ENCODE data around the gene HMGN4. TPM values are rescaled to one million over a fixed set of nuclear protein-coding genes. Genes with fewer than 3 reads are reported as not detected.

Gene HMGN4
- polyA plus RNA-seq, 3 donors: 28.1 to 116 (median 91.3) TPM

DNA sequence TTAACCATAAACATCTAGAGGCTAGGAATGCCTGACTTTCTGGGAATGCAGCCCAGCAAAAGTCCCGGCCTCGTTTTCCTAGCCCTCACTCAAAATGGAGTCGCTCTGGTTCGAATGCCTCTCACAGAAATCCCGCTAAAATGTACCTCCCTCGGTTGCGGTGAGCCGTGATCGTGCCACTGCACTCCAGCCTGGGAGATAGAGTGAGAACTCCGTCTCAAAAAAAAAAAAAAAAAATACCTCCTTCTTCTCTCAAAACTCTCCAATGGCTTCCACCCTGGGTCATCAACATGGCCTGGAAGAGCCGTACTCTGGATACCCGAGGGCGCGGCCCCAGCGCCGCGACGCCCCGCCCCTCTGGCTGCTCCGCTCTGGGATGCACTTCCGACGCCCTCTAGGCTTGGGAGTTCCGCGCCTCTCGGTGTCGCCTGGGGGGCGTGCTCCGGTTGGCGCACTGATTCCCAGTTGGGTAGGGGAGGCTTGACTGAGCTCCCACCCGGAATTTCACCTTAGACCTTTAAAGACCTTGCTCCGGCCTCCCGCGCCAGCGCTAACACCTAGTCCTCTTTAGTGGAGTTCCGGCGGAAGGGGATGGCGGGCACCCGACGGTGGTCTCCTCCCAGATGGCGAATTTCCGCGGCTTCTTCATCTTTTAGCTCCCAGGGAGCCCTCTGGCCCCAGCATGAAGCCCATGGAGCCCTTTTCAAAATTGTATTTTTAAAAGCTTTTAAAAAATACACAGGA, 12.3 kb downstream of the HMGN4 start:
- H3K36me3 ChIP-seq (replicated peaks in 1 of 2; ENCODE audit: control insufficient read depth in 1 of 2, insufficient read depth in 2 of 2, low read length in 2 of 2): no peaks in the 10 kb centered on the region
- H3K4me1 Mint-ChIP-seq: peaks cover 20% of the 10 kb centered on the region
- H3K27ac ChIP-seq (ENCODE audit: low read depth in 1 of 2, low read length in 2 of 2): no peak overlapping the region
- peaks cover 44 to 45% of the 10 kb centered on the region in 2 donors for H3K4me1 ChIP-seq (ENCODE audit: control insufficient read depth in 1 of 2, insufficient read depth in 2 of 2, low read length in 2 of 2)
- no peaks in the 10 kb centered on the region for H3K9me3 ChIP-seq (replicated peaks in 1 of 2; ENCODE audit: control insufficient read depth in 1 of 2, insufficient read depth in 1 of 2, low read length in 2 of 2)
- DNase-seq: peak in 2 of 3 donors; percentile 19 to 46
- no peaks in the 10 kb centered on the region for H3K27me3 ChIP-seq (ENCODE audit: control insufficient read depth in 2 of 2, insufficient read depth in 2 of 2, low read length in 2 of 2)
- H3K27me3 Mint-ChIP-seq (ENCODE audit: low read depth in 3 of 3): peaks cover 2 to 6% (median 3%) of the 10 kb centered on the region in 3 donors
- 11% methylated on average over 28 of the region's 42 CpGs for WGBS (ENCODE audit: insufficient coverage)
- peak overlapping the region; percentile 83 for H3K4me2 ChIP-seq (replicated peaks; ENCODE audit: extremely low read depth, low read length, poor library complexity, severe bottlenecking)
- peaks cover 7 to 19% of the 10 kb centered on the region in 2 donors for H3K36me3 Mint-ChIP-seq
- peak overlapping the region; percentile 92 to 93 for H3K4me3 Mint-ChIP-seq
- H3K27ac Mint-ChIP-seq: peak overlapping the region in 2 of 7 donors; percentile 62 to 84
- intact Hi-C loops (cut with micrococcal nuclease): loop anchor here in 1 of 2 donors (10.0 kb wide), 2 partner anchors 216 to 1204 kb away; no protein-coding TSS in a partner anchor
- peak overlapping the region; percentile 27 for H3K9ac ChIP-seq (ENCODE audit: insufficient read depth, low read length, poor library complexity, severe bottlenecking)
- H3K4me3 ChIP-seq (replicated peaks in 1 of 3; ENCODE audit: low read depth in 2 of 3, low read length in 3 of 3): peak overlapping the region; percentile 17 to 78 (median 46)
- no peaks in the 10 kb centered on the region for H4K20me1 ChIP-seq (ENCODE audit: insufficient read depth, low read length)
- H2AFZ ChIP-seq (ENCODE audit: insufficient read depth, low read depth, low read length, poor library complexity, severe bottlenecking): peak overlapping the region; percentile 86
- TF ChIP-seq, protein P1, sequence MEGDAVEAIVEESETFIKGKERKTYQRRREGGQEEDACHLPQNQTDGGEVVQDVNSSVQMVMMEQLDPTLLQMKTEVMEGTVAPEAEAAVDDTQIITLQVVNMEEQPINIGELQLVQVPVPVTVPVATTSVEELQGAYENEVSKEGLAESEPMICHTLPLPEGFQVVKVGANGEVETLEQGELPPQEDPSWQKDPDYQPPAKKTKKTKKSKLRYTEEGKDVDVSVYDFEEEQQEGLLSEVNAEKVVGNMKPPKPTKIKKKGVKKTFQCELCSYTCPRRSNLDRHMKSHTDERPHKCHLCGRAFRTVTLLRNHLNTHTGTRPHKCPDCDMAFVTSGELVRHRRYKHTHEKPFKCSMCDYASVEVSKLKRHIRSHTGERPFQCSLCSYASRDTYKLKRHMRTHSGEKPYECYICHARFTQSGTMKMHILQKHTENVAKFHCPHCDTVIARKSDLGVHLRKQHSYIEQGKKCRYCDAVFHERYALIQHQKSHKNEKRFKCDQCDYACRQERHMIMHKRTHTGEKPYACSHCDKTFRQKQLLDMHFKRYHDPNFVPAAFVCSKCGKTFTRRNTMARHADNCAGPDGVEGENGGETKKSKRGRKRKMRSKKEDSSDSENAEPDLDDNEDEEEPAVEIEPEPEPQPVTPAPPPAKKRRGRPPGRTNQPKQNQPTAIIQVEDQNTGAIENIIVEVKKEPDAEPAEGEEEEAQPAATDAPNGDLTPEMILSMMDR (IDR thresholded peaks at IDR 0.05): no peak
- H3K9me3 Mint-ChIP-seq: peaks cover 0 to 2% (median 0%) of the 10 kb centered on the region in 7 donors
- H3K79me2 ChIP-seq (ENCODE audit: insufficient read depth, low read length): no peaks in the 10 kb centered on the region

DNA sequence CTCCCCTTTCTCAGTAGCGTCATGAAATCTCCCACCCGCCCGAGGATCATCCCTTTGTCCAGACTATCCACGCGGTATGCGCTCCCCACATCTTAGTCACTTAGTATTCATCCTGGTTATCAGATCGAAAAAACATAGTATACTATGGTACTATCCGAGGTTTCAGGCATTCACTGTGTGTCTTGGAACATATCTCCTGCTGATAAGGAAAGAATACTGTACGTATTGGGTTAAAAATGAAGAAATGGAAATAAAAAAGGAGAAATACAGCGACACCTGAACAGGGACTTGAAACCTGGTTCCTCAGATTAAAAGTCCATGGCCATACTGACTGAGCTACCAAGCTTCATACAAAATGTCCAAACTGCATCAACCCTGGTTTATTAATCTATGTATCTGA, 14.0 kb downstream of the HMGN4 start:
- H3K9me3 ChIP-seq (replicated peaks in 1 of 2; ENCODE audit: control insufficient read depth in 1 of 2, insufficient read depth in 1 of 2, low read length in 2 of 2): no peaks in the 10 kb centered on the region
- H3K79me2 ChIP-seq (ENCODE audit: insufficient read depth, low read length): no peaks in the 10 kb centered on the region
- H3K27ac ChIP-seq (ENCODE audit: low read depth in 1 of 2, low read length in 2 of 2): no peak overlapping the region
- H2AFZ ChIP-seq (ENCODE audit: insufficient read depth, low read depth, low read length, poor library complexity, severe bottlenecking): no peak overlapping the region
- intact Hi-C loops (cut with micrococcal nuclease): loop anchor here in 1 of 2 donors (2.0 to 10.0 kb wide), 3 partner anchors 13 to 1203 kb away; partner anchors contain the start of gene HMGN4
- no peaks in the 10 kb centered on the region for H3K27me3 ChIP-seq (ENCODE audit: control insufficient read depth in 2 of 2, insufficient read depth in 2 of 2, low read length in 2 of 2)
- H3K4me3 ChIP-seq (replicated peaks in 1 of 3; ENCODE audit: low read depth in 2 of 3, low read length in 3 of 3): no peak overlapping the region
- no peak for DNase-seq
- TF ChIP-seq, protein P1 (IDR thresholded peaks at IDR 0.05): no peak
- no CpG with 5 or more reads among the region's 10 CpGs for WGBS (ENCODE audit: insufficient coverage)
- H3K4me2 ChIP-seq (replicated peaks; ENCODE audit: extremely low read depth, low read length, poor library complexity, severe bottlenecking): no peak overlapping the region
- H4K20me1 ChIP-seq (ENCODE audit: insufficient read depth, low read length): no peaks in the 10 kb centered on the region
- H3K27me3 Mint-ChIP-seq (ENCODE audit: low read depth in 3 of 3): peaks cover 2 to 8% (median 3%) of the 10 kb centered on the region in 3 donors
- H3K36me3 ChIP-seq (replicated peaks in 1 of 2; ENCODE audit: control insufficient read depth in 1 of 2, insufficient read depth in 2 of 2, low read length in 2 of 2): no peaks in the 10 kb centered on the region
- no peak overlapping the region for H3K27ac Mint-ChIP-seq
- peaks cover 0 to 2% (median 0%) of the 10 kb centered on the region in 7 donors for H3K9me3 Mint-ChIP-seq
- no peak overlapping the region for H3K4me3 Mint-ChIP-seq
- H3K36me3 Mint-ChIP-seq: peaks cover 0 to 2% of the 10 kb centered on the region in 2 donors
- peaks cover 13% of the 10 kb centered on the region for H3K4me1 Mint-ChIP-seq
- H3K4me1 ChIP-seq (ENCODE audit: control insufficient read depth in 1 of 2, insufficient read depth in 2 of 2, low read length in 2 of 2): peaks cover 39 to 40% of the 10 kb centered on the region in 2 donors
- no peak overlapping the region for H3K9ac ChIP-seq (ENCODE audit: insufficient read depth, low read length, poor library complexity, severe bottlenecking)

Data from CD14-positive monocyte (primary cell).